ENCODE results near the gene VASP. TPM values are rescaled to one million over a fixed set of nuclear protein-coding genes. Genes with fewer than 3 reads are reported as not detected.

VASP gene
- total and polyA plus RNA-seq, 2 of the 13 experiments (the other 11 are each of a cell fraction or from before 2014, with no cell fraction given) = 41.8 to 67.1 TPM

GRCh38 chr19:45514376-45515051, 7.2 kb downstream of the VASP start (continued):
- TF ChIP-seq, protein P1, sequence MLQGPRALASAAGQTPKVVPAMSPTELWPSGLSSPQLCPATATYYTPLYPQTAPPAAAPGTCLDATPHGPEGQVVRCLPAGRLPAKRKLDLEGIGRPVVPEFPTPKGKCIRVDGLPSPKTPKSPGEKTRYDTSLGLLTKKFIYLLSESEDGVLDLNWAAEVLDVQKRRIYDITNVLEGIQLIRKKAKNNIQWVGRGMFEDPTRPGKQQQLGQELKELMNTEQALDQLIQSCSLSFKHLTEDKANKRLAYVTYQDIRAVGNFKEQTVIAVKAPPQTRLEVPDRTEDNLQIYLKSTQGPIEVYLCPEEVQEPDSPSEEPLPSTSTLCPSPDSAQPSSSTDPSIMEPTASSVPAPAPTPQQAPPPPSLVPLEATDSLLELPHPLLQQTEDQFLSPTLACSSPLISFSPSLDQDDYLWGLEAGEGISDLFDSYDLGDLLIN (CRISPR knock-in tag; IDR thresholded peaks at IDR 0.05; ENCODE audit: borderline replicate concordance) = no peak
- TF ChIP-seq, protein P2, sequence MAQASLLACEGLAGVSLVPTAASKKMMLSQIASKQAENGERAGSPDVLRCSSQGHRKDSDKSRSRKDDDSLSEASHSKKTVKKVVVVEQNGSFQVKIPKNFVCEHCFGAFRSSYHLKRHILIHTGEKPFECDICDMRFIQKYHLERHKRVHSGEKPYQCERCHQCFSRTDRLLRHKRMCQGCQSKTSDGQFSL (CRISPR knock-in tag; IDR thresholded peaks at IDR 0.05) = no peak; the same call in 1 of the 2 replicates
- TF ChIP-seq XRCC5 (optimal IDR thresholded peaks at IDR 0.05; ENCODE audit: low read length) (peak; percentile 53), JDP2 (CRISPR knock-in tag; IDR thresholded peaks at IDR 0.05; ENCODE audit: borderline replicate concordance) (no peak), ZBTB20 (CRISPR knock-in tag; IDR thresholded peaks at IDR 0.05; ENCODE audit: borderline replicate concordance, low read depth) (0 out of 2 replicates have a peak, but pooled peaks have one; percentile 54), ZBTB3 (CRISPR knock-in tag; IDR thresholded peaks at IDR 0.05; ENCODE audit: borderline replicate concordance, low read depth) (no peak), HNRNPH1 (optimal IDR thresholded peaks at IDR 0.05; ENCODE audit: low read depth, low read length) (no peak), HOXD1 (CRISPR knock-in tag; IDR thresholded peaks at IDR 0.05) (no peak), SKI (IDR thresholded peaks at IDR 0.05; ENCODE audit: partially characterized antibody) (peak; percentile 26), SNAI1 (CRISPR knock-in tag; IDR thresholded peaks at IDR 0.05; ENCODE audit: borderline replicate concordance) (no peak), ZNF331 (CRISPR knock-in tag; IDR thresholded peaks at IDR 0.05) (peak; percentile 36; the same call in 1 of the 2 replicates), SATB2 (CRISPR knock-in tag; IDR thresholded peaks at IDR 0.05) (no peak), ZNF674 (CRISPR knock-in tag; IDR thresholded peaks at IDR 0.05; ENCODE audit: low read depth) (no peak), ZNF589 (CRISPR knock-in tag; conservative IDR thresholded peaks at IDR 0.05) (no peak), FOSL2 (CRISPR knock-in tag; IDR thresholded peaks at IDR 0.05) (no peak; the same call in 1 of the 2 replicates), ZNF33B (CRISPR knock-in tag; IDR thresholded peaks at IDR 0.05) (no peak), GLMP (CRISPR knock-in tag; IDR thresholded peaks at IDR 0.05; ENCODE audit: borderline replicate concordance) (no peak), SRSF1 (optimal IDR thresholded peaks at IDR 0.05; ENCODE audit: low read depth, low read length) (no peak), PAX8 (CRISPR knock-in tag; IDR thresholded peaks at IDR 0.05; ENCODE audit: borderline replicate concordance) (no peak), GABPA (IDR thresholded peaks at IDR 0.05; ENCODE audit: low read depth, low read length) (no peak), GABPA (CRISPR knock-in tag; IDR thresholded peaks at IDR 0.05; ENCODE audit: low read depth) (no peak), ARNTL (CRISPR knock-in tag; IDR thresholded peaks at IDR 0.05) (0 out of 2 replicates have a peak, but pooled peaks have one; percentile 19), CBX5 (CRISPR knock-in tag; IDR thresholded peaks at IDR 0.05; ENCODE audit: borderline replicate concordance) (peak; percentile 35; the same call in 1 of the 2 replicates), SIN3B (IDR thresholded peaks at IDR 0.05; ENCODE audit: low read length) (no peak), RBFOX2 (IDR thresholded peaks at IDR 0.05; ENCODE audit: low read depth, low read length) (peak; percentile 83)
- TF ChIP-seq, protein P3, sequence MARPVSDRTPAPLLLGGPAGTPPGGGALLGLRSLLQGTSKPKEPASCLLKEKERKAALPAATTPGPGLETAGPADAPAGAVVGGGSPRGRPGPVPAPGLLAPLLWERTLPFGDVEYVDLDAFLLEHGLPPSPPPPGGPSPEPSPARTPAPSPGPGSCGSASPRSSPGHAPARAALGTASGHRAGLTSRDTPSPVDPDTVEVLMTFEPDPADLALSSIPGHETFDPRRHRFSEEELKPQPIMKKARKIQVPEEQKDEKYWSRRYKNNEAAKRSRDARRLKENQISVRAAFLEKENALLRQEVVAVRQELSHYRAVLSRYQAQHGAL (CRISPR knock-in tag; IDR thresholded peaks at IDR 0.05; ENCODE audit: not compliant biosample characterization) = no peak
- TF ChIP-seq, protein P4, sequence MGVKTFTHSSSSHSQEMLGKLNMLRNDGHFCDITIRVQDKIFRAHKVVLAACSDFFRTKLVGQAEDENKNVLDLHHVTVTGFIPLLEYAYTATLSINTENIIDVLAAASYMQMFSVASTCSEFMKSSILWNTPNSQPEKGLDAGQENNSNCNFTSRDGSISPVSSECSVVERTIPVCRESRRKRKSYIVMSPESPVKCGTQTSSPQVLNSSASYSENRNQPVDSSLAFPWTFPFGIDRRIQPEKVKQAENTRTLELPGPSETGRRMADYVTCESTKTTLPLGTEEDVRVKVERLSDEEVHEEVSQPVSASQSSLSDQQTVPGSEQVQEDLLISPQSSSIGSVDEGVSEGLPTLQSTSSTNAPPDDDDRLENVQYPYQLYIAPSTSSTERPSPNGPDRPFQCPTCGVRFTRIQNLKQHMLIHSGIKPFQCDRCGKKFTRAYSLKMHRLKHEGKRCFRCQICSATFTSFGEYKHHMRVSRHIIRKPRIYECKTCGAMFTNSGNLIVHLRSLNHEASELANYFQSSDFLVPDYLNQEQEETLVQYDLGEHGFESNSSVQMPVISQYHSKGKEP (CRISPR knock-in tag; IDR thresholded peaks at IDR 0.05) = no peak
